GM23338 (cell line): ENCODE data around the gene ZBTB22. TPM values are rescaled to one million over a fixed set of nuclear protein-coding genes. Genes with fewer than 3 reads are reported as not detected.

Experiments used
- EZH2 ChIP-seq: fragments of 200-600 bp; sonication (generic); IDR thresholded peaks from one replicate; pipeline ENCODE4 v1.8.0; 2017; ENCODE audit warnings: antibody characterized with exemption, mild to moderate bottlenecking, low read depth; ENCODE audit not compliant: unreplicated experiment
- EZH2phosphoT487 ChIP-seq: fragments of 200-600 bp; sonication (generic); IDR thresholded peaks from one replicate; pipeline ENCODE4 v1.8.1; 2018; ENCODE audit warnings: antibody characterized with exemption; ENCODE audit not compliant: unreplicated experiment
- JUNB ChIP-seq: IDR thresholded peaks from one replicate; pipeline ENCODE4 v1.6.1; 2016; ENCODE audit warnings: antibody characterized with exemption; ENCODE audit not compliant: unreplicated experiment
- POLR2AphosphoS5 ChIP-seq: IDR thresholded peaks from 2 replicates; pipeline ENCODE4 v1.6.1; 2016; ENCODE audit warnings: antibody characterized with exemption, low read depth
- REST ChIP-seq: IDR thresholded peaks from one replicate; pipeline ENCODE4 v1.6.1; 2018; ENCODE audit warnings: antibody characterized with exemption; ENCODE audit not compliant: unreplicated experiment
- ZNF331 ChIP-seq: fragments of 250-450 bp; sonication (Bioruptor Pico); IDR thresholded peaks from 2 replicates; pipeline ENCODE4 v1.5.0; 2020; ENCODE audit warnings: low read depth, mild to moderate bottlenecking, moderate library complexity
- ZNF462 ChIP-seq: fragments of 250-450 bp; sonication (Bioruptor Pico); IDR thresholded peaks from 2 replicates; pipeline ENCODE4 v1.5.0; 2020; ENCODE audit warnings: mild to moderate bottlenecking, moderate library complexity
- polyA plus RNA-seq: library from polyadenylated mRNA; unstranded; fragments of >200 nt; fragmentation: Nextera tagmentation; extraction: Ambion mirVana; gene quantifications from 2 replicates; pipeline ENCODE4 v1.2.1, GENCODE V29; 2016
- total RNA-seq: library from RNA; depleted of rRNA; stranded (reverse); fragments of >200 nt; shearing (Covaris generic); gene quantifications from 2 replicates; pipeline ENCODE4 v1.2.3, GENCODE V29; 2014

Gene ZBTB22
- total and polyA plus RNA-seq, 2 experiments from 2014 or later: 3.9 to 7.7 TPM

- TF ChIP-seq ZNF462 (CRISPR knock-in tag): no peak
- TF ChIP-seq ZNF331 (CRISPR knock-in tag): no peak
- TF ChIP-seq JUNB: no peak
- no peak for TF ChIP-seq POLR2AphosphoS5
- TF ChIP-seq EZH2phosphoT487: no peak
- no peak for TF ChIP-seq EZH2
- TF ChIP-seq REST: no peak
Observed at GRCh38 chr6:33298773-33299236, 18.7 kb downstream of the ZBTB22 start, which contains the start of gene RGL2 (continued).
